Stimulated activated CD4-positive, alpha-beta T cell treated with anti-CD3 and anti-CD28 coated beads, TNF-alpha, amount 100 ng/mL, for 1 hour (primary cell): ENCODE results near the gene LRP10.
"Not testable (repeated sequence)": the region's sequence is repeated elsewhere in the genome, so short reads cannot be mapped to it uniquely, and the experiment has no call there.

Experiments used
- DNase-seq, 3 donors: peaks; one replicate each; pipeline ENCODE4 v3.0.0-alpha.2; 2020; ENCODE audit warnings: low read depth in 3 of 3, low spot score in 1 of 3

The LRP10 gene

GRCh38 chr14:22910916-22911315 lies 39.4 kb downstream of the LRP10 start:
- DNase-seq = no peak

GRCh38 chr14:22914836-22915235 lies 43.3 kb downstream of the LRP10 start:
- DNase-seq = not testable (repeated sequence)

DNA sequence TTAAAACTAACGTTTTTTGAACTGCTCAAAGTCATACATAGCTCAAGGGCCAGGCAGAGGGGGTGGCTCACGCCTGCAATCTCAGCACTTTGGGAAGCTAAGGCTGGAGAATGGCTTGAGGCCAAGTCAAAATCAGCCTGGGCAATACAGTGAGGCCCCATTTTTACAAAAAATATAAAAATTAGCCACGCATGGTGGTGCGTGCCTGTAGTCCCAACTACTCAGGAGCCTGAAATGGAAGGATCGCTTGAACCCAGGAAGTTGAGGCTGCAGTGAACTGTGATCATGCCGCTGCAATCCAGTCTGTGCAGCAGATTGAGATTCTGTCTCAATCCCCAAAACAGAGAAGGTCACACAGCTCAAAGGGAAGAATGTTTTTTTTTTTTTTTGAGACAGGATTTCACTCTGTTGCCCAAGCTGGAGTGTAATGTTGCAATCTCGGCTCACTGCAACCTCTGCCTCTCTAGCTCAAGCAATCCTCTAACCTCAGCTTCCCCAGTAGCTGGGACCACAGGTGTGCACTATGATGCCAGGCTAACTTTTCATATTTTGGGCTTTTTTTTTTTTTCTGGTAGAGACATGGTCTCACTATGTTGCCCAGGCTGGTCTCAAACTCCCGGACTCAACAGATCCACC lies 44.5 kb downstream of the LRP10 start:
- DNase-seq = no peak

DNA sequence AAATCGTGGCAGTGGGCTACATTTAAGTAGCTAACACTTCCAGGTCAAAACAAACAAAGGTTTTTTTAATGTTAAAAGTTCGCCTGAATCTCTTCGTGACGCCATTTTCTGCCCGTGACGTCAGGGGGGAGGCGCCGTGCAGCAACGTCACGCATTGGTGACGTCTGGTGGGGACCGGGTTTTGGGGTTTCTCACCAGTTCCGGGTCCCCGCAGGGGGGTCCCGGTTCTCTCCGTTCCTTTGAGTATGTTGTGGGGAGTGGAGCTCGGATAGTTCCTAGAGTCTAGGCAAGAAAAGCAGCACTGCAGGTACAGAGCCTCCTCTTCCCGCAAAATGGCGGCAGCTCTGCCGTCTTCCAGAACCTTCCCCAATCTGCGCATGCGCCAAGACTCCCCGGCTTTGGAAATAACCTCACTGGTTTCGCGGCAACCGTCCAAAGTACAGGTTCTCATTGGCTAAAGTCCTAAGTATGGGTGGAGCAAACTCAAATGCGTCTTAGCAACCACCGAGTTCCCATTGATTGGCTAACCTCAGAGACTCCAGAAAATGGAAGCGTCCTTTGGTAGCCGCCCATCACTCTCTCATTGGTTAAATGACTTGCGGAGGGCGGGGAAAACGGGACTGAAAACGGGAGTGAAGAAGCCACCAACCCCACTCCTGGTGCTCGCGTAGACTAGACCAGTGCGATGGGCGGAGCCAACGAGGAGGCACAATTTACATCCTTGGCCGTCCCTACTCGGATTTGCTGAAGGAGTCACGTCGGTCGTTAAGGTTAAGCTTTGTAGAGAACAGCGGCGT lies 47.5 kb downstream of the LRP10 start, which contains the start of gene RBM23:
Gene RBM23 (minus strand): TSS at position 346 of the 797 bp plus-strand sequence.
- peak; percentile 98 to 100 (median 99) for DNase-seq

DNA sequence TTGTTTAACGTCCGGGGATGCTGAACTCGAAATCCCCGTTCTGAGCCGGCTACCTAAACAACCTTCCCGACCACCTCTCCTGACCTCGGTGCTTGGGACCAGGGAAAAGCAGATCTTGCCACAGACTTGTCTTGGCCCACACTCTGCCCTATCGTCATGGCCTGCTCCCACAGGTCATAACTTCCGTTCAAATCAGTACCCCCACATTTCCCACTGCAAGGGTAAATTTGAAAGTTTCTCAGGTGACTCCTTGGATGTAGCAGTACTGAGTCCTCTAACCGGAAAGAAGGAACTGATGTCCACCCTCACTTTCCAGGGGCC lies 48.0 kb downstream of the LRP10 start:
- DNase-seq = no peak

- DNase-seq = no peak
Observed at GRCh38 chr14:22920697-22921096, 49.2 kb downstream of the LRP10 start.

GRCh38 chr14:22922294-22922693 lies 50.8 kb downstream of the LRP10 start:
- DNase-seq = no peak

- no peak for DNase-seq
Observed at GRCh38 chr14:22923746-22924145, 52.2 kb downstream of the LRP10 start.

GRCh38 chr14:22925513-22925912 lies 54.0 kb downstream of the LRP10 start:
- DNase-seq = no peak

GRCh38 chr14:22926316-22926715 lies 54.8 kb downstream of the LRP10 start:
- DNase-seq = no peak

DNA sequence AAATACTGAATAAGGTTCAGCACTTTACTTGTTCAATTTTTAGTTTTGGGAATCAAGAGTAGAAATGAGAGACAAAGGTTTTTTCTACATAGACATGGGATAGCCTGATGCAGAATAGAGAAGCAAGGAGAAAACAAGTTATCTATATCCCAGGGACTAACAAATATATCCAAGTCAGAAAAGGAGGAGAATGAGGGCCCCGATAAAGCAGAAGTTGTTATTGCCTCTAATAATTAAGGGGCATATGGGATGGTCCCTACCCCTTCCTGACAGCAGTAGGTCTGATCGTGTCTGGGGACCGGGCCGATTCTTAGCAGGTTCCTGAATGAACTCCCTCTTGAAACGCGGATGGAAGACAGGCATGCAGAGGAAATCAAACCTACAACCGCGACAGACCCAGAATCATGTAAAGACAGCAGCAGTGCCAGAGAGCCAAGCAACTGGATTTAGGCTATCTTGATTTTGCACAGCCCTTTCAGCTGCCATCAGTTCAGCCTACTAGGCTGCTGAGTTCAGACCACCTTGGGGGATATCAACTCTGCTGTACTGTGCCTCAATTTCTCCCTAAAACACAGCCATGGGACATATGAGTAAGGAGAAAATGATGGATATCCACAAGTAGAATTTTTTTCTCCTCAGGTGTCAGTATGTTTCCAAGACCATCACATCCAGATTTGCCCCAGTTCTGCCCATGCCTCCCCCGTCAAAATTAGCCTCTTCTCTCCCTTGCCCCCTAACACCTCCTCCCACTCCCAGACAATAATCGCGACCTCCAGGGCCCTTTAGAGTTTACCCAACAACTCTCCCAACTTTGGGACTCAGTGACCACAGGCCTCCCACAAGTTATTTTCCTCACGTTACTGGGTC lies 56.9 kb downstream of the LRP10 start:
- DNase-seq = no peak

DNA sequence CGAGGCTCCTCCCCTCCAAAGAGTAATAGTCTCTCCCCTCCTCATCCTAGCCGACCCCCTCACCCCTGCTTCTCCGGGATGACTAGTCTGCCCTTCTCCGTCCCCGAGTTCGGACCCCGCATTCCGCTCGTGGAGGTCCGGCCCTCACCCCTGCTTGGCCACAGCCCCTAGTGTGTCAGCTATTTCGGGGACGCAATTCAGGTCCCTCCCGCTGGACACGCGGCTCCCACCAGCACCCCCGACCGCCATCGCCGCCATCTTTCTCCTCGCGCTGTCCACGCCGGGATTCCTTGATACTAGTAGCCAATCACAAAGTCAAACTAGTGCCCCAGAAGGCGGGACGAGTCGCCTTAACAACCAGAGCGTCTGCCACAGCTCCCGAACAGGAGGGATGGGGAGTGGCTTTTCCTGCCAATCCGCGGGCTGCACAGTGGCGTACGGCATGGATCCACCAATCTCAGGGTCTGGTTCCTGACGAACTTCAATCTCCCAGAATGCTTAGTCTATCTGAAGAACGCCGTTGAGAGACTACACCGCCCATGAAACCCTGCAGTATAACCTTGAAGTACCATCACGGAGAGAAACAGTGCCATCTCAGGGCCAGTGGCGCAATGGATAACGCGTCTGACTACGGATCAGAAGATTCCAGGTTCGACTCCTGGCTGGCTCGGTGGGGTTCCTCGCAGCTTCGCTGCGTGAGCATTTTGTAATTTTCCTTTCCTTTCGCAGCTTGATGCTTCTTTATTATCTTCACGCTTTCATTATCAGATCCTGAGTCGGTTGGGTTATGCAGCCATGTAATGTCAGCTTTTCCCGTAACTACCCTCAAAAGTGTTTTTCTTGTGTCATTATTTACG lies 57.8 kb downstream of the LRP10 start, which contains the start of gene PRMT5:
Gene PRMT5 (minus strand): TSS at position 273 of the 857 bp plus-strand sequence. CDS start 15 bp downstream, at position 258.
- peak; percentile 96 to 99 (median 97) for DNase-seq

DNA sequence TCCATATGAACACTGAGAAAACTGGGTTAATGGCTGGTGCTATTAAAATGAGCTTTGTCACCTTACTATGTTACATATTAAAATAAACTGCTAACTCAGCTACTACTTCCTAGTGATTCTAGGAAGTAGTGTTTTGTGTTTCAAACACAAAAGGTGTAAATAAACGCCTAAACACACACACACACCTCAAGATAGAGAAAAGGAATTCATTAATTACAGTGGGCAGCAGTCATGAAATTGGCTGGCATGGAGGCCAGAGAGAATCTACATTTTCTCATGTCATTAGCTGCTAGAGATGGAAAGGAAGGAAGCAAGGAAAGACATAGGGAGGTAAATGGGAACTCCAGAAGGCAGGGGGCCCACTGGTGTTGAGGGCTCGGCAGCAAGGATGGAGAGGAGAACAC lies 58.4 kb downstream of the LRP10 start:
- no peak for DNase-seq
